ENCODE results near the gene LCMT1.
A peak's percentile ranks its signal among the peaks of the same experiment; 100 is the strongest.
"Not testable (repeated sequence)": the region's sequence is repeated elsewhere in the genome, so short reads cannot be mapped to it uniquely, and the experiment has no call there.

Gene LCMT1

DNA sequence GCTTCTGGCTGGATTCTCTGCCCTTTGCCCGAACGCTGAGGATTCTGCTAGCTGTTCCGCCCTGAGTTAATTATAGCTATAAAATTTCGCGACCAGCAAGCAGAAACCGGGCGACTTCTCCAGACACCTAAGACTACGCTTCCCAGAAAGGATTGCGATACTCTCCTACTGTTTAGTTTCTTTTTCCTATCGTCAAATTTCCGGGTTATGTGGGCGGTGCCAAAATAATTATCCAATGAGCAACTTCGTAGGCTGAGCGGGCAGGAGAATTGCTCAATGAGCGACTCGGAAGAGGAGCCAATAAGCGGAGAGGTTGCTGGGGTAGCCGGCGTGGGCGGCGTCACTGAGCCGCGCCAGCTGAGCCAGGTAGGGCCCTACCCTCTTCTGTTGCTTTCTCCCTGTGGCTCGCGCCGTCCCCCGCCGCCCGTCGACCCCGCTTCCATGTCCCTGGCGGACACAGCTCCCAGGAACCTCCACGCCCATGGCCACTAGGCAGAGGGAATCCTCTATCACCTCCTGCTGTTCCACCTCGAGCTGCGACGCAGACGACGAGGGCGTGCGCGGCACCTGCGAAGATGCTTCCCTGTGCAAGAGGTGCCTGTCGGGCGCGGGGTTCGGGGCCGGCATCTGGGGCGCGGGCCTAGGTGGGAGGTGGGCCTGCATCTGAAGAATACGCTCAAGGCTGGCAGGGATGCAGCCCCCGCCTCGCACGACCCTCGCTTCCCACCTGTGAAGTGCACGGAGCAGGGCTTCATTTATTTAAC lies at the start of gene LCMT1:
LCMT1 (plus strand) TSS at position 340 of the 764 bp plus-strand sequence; CDS start at position 482, 142 bp downstream.
- DNase-seq = peak; percentile 78

DNA sequence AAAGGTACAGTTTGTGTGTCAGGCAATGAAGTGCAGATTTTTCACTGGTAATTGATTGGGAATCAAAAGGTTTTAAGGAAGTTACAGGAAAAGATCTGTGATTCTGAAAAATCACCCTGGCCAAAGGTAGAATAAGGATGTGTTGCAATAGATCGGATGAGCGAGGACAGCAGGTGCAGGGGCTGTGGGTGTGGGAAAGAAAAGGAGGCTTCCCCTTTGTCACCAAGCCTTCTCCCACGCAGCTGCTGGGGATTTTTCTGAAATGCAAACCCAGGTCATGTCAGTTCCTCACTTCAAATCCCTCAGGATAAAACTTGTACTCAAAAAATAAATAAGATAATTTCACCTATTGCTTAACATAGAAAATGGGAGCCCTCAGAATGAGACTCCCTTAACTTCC lies 48.4 kb upstream of the LCMT1 start:
- no peak for DNase-seq

DNA sequence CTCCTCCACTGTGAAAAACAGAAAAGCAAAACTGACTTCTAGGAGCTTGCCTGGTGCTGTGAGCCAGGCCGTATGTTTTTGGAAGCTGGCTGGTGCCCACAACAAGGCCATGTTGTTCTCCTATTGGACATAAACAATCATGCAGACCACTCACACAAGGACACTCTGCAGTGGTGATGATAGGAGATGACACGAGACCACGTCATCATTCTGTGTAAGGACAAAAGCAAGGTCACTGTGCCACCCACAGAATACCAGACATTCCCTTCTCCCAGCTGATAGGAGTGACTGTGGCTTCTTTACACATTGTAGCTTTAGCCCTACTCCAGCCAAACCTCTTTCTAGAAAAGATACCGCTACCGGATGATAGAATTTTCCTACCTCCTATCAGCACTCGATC lies 47.7 kb upstream of the LCMT1 start:
- no peak for DNase-seq

DNA sequence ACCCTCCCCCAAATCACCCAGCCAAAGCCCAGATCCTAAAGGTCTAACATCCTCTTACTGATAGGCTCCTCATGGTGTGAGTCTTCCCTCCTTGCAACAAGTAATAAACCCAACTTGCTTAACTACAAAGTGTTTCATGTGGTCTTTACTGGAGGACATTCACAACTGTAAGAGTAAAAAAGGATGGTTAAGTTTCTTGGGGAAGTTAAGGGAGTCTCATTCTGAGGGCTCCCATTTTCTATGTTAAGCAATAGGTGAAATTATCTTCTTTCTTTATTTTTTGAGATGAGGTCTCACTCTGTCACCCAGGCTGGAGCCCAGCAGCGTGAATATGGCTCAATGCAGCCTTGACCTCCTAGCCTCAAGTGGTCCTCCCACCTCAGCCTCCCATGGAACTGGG lies 47.3 kb upstream of the LCMT1 start:
- not testable (repeated sequence) for DNase-seq

DNA sequence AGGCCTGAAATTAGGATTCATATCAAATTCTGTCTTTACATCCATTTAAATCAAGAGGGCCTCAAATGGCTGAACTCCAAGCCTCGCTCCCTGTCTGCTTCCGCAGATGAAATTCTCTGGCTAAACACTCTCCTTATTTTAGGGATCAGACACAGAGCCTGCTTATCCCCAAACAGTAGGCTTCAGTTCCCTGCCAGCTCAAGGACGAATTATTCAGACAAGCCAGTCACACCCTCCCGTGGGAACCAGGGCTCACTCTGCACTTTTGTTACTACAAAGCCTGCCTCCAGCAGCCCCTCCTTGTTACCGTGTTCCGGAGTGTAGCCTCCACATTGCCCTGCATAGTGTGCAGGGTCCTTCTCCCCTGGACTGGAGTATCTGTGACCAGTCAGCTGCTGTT lies 46.6 kb upstream of the LCMT1 start:
- DNase-seq = no peak

DNA sequence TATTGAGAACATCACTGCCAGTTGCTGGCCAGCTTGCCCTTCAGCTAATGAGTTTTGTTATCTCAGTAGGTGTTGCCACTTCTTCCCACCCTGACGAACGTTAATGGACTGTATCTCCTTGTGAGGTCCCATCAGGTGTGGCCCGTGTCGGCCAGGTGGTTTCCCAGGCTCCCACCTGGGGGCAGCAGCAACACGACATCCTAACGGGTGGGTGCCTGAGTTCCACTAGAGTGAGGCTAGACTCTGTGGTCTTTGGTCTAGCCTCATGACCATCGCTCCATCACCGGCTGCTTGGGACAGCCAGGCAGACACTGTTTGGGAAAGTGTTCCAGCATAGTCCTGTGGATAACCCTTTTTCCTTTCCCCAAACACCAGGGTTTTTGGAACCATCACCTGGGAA lies 45.6 kb upstream of the LCMT1 start:
- DNase-seq = no peak

DNA sequence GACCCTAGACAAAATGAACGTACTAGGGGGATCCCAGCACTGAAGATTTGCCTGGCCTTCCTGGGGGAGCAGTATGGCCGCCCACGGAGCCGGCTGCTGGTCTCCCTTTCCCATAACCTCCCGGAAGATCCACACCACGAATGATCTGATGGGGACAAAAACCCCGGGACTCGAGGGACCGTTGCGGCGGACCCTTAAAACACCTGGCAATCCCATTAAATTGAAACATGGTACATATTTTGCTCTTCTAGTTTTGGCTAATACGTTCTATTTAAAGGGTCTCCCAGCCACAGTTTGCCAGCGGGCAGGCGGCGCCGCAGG lies 45.2 kb upstream of the LCMT1 start:
- DNase-seq = no peak

DNA sequence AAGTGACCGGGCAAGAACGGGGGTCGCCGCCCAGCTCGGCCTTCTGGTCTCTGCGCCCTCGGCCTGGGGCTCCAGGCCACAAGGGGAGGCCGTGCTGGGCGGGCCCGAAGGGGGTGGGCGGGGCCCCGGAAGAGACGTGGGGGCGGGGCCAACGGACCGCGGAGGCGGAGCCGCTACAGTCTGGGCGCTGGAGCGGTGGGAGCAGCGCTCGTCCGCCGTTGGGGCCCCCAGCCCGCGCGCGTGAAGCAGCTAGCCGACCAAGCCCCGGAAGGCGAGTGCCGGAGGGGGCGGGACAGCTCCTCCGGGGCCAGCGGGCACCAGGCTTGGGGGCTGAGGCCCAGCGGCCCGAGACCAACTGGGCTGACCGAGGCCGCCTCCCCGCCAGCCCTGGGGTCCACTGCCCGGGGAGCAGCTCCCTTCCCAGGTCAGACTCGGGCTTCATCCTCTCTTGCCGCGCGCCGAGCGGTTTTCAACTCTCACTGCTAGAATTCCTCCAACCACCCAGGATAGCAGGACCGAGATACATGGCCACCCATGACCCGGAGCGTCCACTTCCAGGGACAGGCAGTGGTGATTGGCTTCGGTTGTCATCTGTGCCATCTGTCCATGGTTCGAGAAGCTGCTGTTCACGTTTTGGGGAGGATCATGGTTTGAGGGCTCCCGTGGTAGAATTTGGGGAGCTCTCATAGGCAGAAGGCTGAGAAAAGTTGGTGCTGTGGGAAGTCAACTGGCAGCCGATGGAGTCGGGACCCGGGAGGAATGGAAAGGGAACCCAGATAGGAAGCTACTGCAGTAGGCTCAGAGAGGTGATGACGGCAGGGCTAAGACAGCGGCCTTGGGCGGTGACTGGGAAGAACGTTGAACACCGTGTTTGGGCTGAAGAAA lies 44.6 kb upstream of the LCMT1 start:
- DNase-seq = peak; percentile 80

DNA sequence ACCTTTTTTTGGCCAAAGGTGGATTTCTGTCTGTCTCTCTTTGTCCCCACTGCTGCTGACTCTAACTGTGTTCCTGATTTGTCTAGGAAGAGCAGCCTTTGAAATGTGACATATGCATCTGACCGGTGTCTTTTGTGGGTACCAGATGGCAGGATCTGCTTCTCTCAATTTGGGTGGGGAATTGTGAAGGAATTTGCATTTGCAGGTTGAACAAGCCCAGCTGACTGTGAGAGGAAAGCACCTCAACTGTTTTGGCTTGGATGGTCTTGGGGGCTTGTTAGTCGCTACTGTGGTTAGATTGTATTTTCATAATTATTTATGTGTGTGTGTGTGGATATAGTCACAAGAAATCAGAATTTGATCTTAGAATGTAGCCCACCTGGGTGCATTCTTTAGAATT lies 37.7 kb upstream of the LCMT1 start:
- DNase-seq = no peak

DNA sequence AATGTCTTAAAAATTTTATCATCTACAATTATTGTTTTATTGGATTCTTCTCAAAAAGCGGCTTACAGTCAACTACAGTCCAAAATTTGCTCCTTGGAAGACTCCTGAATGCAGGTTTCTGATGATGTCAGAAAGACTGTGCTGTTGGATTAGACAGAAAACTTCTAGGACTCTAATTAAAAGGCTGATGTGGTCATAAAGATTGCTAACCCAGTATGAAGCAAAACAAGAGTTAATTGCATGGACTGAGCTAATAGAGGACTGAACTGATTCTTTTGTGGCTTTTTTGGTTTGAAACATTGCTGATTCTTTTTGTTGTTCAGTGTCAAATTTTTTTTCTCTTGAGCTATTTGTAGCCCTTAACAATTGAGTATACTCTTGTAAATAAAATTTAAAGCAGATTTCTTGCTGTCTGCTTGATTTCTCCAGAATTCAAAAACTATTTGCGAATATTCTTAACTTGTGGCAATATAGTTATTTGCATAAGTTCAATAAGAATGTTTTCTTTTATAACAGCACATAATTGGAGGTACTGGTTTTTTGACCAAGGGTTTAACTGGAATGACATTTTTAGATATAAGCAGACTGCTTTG lies 33.1 kb upstream of the LCMT1 start:
- no peak for DNase-seq

DNA sequence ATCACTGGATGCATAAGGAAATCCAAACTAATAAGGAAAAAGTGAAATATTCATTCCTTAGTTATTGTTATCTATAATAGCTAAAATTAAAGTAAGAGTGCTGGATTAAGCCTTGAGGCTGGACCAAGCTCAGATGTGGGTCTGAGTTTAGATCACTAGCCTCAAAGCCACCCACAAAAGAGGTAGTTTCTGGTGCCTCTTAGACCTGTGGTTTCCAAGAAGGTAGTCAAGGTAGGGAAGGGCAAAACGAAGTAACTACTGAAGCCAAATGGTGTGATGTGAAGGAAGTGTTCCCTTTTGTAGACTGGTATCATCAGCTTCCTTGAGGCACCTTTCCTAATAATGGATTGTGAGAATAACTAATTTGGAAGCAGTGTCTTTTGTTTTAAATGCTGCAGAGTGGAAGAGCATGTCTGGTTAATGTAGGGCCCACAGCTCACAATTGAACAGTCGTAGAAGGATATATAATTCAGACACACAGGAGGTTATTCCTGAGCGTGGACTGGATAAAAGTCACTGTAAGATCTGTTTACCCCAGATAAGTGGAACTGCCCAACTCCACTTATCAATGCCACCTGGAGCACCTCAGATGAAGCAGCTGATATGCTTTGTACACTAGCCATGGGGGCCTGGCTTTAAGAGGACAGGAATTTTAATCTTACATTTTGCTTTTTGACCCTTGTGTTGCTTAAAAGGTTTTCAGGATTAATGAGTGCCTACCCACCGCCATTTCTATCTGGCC lies 31.7 kb upstream of the LCMT1 start:
- no peak for DNase-seq

DNA sequence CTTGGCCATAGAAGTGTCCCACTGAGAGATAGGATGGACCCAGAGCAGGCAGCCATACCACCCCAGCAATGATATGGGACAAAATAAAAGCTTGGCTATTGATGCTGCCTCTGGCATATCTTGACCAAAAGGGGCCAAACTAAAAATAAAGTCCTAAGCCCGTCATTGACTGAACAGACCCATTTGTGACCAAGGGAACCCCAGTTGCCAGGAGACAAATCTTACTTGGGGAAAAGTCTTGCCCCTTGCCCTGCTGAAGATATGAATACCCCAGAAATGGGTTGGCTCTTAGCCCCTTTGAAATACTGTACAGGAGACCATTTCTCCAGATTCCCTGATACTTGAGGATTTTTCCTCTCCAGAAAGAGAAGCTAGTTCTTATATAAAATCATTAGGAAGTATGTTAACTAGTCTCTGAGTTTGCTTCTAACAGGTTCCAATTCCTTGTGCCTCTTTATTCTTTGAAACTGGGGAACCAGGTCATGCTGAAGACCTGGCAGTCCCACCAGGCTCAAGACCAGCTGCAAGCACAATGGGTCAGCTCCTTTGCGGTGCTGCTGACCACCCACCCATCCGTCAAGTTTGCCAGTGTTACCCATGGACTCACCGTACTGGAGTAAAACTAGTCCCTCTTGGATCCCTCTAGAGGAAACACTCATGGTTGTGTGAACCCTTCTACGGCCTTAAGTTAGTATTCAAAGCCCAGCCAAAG lies 31.0 kb upstream of the LCMT1 start:
- DNase-seq = no peak

DNA sequence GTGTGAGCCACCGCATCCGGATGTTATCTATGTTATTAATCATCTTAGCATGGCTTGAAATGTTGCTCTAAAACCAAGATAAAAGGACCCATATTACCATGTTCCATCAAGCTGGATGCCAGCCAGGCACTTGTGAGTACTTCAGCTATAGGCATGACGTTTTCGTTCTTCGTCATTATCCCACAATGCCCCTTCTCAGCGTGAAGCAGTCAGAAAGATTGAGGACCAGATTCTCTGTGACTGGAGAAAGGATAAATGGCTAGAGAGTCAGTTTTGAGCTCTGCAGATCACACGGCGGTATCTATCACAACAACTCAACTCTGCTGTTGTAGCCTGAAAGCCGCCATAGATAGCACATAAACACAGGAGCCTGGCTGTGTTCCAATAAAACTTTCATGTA lies 29.8 kb upstream of the LCMT1 start:
- no peak for DNase-seq

DNA sequence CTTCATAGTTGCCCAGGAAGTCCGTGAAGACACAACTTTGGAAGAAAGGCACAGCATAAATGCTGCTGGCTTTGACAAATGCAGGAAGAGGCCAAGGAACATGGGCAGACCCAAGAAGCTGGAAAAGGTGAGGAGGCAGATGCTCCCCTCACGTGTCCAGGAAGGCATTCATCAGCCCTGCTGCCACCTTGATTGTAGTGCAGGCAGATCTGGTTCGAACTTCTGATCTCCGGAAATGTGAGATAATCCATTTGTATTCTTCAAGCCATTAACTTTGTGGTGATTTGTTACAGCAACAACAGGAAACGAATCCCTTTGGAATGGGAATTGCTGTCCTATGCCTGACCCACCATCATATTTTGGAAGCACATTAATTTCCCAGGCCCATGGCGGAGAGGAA lies 28.5 kb upstream of the LCMT1 start:
- no peak for DNase-seq

DNA sequence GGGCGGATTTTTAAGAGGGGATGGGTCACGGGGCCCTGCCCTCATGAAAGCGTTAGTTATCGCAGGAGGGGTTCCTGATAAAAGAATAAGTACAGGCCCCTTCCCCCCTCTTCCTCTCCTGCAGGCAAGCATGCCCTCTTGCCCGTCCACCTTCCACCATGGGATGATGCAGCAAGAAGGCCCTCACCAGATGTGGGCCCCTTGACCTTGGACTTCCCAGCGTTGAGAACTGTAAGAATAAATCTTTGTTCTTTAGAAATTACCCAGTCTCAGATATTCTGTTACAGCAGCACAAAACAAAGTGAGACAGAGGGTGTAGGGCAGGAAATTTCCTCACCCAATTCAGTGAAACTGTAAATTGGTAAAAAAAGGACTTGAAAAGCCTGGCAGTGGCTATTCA lies 27.8 kb upstream of the LCMT1 start:
- no peak for DNase-seq

DNA sequence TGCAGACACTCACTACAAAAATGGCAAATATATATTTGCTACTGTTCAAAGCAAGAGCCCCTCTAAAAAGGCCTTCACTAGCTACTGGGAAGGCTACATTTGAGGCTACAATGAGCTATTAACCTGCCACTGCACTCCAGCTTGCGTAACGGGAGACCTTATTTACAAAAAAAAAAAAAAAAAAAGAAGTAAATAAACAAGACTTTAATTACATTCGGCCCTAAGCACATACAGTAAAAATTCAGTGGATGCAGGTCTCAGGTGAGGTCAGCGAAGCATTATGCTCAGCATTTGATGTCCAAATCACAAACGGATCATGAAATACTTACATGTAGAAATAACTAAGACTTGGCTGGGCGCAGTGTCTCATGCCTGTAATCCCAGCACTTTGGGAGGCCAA lies 26.7 kb upstream of the LCMT1 start:
- DNase-seq = no peak

DNA sequence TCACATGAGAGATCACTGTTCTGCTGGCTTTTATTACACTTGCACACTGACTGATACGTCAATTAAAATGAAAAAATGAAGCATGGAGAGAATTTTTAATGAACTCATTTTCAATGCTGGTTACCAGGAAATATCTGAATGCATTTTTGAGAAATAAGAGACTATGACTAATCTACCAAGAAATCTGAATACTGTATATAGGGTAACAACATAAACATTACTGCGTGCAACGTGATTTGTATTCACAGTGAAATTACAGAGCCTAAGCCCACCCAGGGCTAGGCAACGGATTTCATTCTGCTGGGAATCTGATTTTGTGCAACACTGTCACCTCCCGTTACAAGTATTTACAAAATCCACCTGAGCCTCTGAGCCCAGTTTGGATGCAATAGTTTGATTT lies 23.8 kb upstream of the LCMT1 start:
- DNase-seq = no peak

DNA sequence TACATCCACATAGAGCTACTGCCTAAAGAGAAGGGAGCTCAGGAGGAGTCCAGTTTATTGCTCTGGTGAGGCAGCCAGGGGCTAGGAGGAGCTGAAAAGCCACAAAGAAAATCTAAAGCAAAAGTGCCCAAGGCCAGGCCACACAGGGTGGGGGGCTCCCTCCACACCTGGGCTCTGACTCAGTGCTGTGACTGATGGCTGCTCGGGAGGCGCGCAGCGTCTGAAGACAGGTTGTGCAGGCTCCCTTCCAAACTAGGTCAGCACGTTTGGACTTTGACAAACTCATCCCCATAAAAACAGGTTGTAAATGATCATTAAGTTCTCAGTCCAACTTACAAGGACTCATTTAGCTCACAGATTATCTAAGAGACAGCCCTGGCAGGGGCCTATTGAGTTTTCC lies 22.2 kb upstream of the LCMT1 start:
- DNase-seq = no peak

DNA sequence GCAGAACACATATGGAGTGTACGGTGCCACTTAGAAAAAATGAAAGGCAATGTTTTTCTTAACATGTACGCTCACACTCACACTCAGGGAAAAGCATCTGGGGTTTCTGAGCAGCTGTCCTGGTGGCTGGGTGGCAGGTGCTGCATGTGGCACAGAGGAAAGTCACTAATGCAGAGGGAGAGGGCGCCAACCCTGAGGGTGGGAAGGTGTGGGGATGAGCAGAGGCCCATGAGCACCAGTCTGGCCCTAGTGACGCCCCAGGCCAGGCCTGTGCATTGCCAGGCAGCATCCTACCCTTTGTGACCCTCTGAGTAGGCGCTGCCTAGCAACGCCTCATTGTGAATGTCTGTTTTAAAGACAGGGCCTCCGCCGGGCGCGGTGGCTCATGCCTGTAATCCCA lies 19.1 kb upstream of the LCMT1 start:
- DNase-seq = no peak

DNA sequence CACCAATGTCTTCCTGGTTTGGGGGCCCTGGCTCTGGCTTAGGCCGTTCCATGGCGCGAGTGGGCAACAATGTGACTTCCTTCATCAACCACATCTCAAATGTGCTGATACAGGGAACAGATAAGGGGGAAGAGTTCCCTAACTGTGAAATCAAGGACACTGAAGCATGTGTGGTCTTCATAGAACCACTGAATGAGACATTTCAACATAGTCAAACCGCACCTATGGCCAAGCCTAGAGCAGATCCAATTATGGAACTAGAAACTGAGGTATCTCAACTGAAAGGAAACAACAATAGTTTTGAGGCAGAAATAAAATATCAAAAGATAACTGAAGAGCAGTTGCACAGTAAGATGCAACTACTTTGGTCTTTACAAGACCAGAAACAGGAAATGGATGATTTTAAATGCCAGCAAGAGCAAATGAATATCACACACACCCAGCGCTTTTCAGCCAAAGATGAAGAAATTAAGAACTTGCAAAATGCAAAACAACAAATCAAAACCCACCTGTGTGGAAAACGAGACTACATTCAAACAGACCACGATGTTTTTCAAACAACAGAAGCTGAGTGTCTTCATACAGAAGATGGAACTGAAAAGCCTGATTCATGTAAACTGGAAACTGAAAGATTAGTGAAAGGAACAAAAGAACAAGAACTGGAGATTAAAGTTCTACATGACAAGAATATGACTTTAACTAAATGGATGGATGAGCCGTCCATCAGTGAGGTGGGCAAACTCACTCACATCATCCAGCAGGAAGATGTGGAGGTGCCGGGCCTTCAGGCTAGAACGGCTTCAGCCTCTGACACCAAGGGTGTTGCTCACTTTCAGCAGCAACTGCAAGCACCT lies 18.1 kb upstream of the LCMT1 start:
- DNase-seq = no peak

DNA sequence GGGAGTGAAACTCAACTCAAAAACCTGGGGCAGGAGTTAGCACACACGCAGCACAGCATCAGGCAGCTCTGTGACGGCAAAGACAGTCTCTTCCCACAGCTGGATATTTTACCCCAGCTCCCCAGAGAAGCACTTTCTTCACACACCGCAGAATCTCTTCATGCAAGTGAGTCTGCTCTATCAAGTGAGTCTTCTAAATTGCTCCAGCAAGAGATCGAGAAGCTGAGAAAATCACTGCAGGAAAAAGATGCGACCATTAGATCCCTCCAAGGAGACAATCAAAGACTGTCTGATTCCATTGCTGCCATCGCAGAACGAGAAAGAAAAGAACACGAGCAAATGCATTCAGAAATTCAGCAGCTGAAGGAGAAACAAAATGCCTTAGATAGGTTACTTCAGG lies 16.9 kb upstream of the LCMT1 start:
- DNase-seq = no peak

DNA sequence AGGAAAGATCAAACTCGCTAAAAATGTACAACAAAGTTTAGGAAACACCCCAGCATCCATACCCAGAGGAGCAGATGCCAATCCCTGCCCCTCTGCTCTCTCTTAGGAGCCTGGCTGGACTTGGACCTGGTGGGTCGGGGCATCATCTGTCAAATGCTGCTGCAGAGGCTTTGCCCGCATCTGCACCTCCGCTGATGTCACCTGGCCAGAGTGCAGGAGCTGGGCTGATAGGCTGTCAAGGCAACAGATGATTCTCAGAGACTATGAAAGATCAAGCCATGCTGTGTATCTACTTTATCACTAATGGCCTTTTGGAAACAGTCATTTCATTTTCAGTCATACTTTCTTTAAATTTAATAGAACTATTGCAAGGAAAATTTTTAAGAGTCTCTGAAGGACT lies 15.9 kb upstream of the LCMT1 start:
- DNase-seq = no peak
